Esophagus squamous epithelium (tissue), 5 donors: Measurements from ENCODE around the gene LPAR6. TPM values are rescaled to one million over a fixed set of nuclear protein-coding genes. Genes with fewer than 3 reads are reported as not detected.

ENCODE experiments used
- DNase-seq: peaks from one replicate; lab custom pipeline; 2025; lab: John Stamatoyannopoulos, UW
- H3K27ac ChIP-seq, 4 donors: fragments of 200-600 bp; sonication (generic); one replicate each; pipeline ENCODE4 v1.5.1; 2016 to 2019; ENCODE audit warnings: mild to moderate bottlenecking in 1 of 4
- H3K27me3 ChIP-seq, 4 donors: fragments of 200-600 bp; sonication (generic); 1 replicate in 3 of 4; 2 replicates in 1 of 4; pipeline versions ENCODE4 v1.5.1 to v1.6.0; 2017 to 2021; ENCODE audit warnings: antibody characterized with exemption in 1 of 4
- H3K36me3 ChIP-seq, 3 donors: fragments of 200-600 bp; sonication (generic); one replicate each; pipeline ENCODE4 v1.5.1; 2016 to 2019
- H3K4me1 ChIP-seq, 3 donors: fragments of 200-600 bp; sonication (generic); one replicate each; pipeline ENCODE4 v1.5.1; 2017 to 2019
- H3K4me3 ChIP-seq, 4 donors: fragments of 200-600 bp; sonication (generic); 1 replicate in 3 of 4; 2 replicates in 1 of 4; pipeline ENCODE4 v1.5.1; 2016 to 2019; ENCODE audit warnings: mild to moderate bottlenecking in 2 of 4, moderate library complexity in 1 of 4
- H3K9me3 ChIP-seq, 3 donors: fragments of 200-600 bp; sonication (generic); one replicate each; pipeline ENCODE4 v1.5.1; 2016 to 2019
- CTCF ChIP-seq, 6 experiments: fragments of 450-650 bp in 4 of 6; fragments of 200-600 bp in 2 of 6; sonication (generic) in 2 of 6; IDR thresholded peaks; one replicate each; pipeline ENCODE4 v1.5.1; 2016 to 2019; ENCODE audit warnings: antibody characterized with exemption in 6 of 6, mild to moderate bottlenecking in 4 of 6, moderate library complexity in 4 of 6
- POLR2A ChIP-seq, 4 donors: fragments of 450-650 bp; IDR thresholded peaks; one replicate each; pipeline ENCODE4 v1.6.1; 2017; ENCODE audit warnings: antibody characterized with exemption in 4 of 4, mild to moderate bottlenecking in 4 of 4, moderate library complexity in 3 of 4
- WGBS, 2 donors: methylation state at CpG; one replicate each; pipeline ENCODE4 v1.1.5; 2018; 5-methylcytosine and 5-hydroxymethylcytosine counted together
- intact Hi-C: fragments of 100-400 bp; cut with DNase I; formaldehyde crosslinking; loops from one replicate; pipeline ENCODE4 v1.15.0; 2022
- total RNA-seq, 4 donors: library from RNA; depleted of rRNA; stranded (reverse); fragments of >200 nt; gene quantifications; one replicate each; pipeline ENCODE4 v1.1.0, GENCODE V29; 2016
- donor health status: DM: yes; HTN: yes; CAD: no.

Gene LPAR6
- total RNA-seq, 4 donors from 2014 or later = 50.6 to 102 (median 82.2) TPM

- intact Hi-C loops = loop anchor here (10.0 kb wide), 1 partner anchor 172 kb away; no protein-coding TSS in a partner anchor
- 30 to 31% methylated on average over 2 of the region's 2 CpGs for WGBS, 2 donors
- Histone ChIP-seq H3K4me3 (no peak overlapping the region), H3K36me3 (no peaks in the 10 kb centered on the region), H3K27me3 (no peaks in the 10 kb centered on the region), H3K27ac (peak overlapping the region; percentile 11 to 95 (median 83)), H3K4me1 (peaks cover 10 to 98% (median 46%) of the 10 kb centered on the region in 3 donors), H3K9me3 (no peaks in the 10 kb centered on the region)
- TF ChIP-seq POLR2A (IDR thresholded peaks at IDR 0.05) = no peak
- no peak for TF ChIP-seq CTCF (IDR thresholded peaks at IDR 0.05)
- DNase-seq = no peak
Observed at GRCh38 chr13:48402325-48402932, 10.5 kb downstream of the LPAR6 start.

- Histone ChIP-seq H3K27ac (peak overlapping the region; percentile 75 to 95 (median 83)), H3K4me3 (no peak overlapping the region), H3K9me3 (no peaks in the 10 kb centered on the region), H3K4me1 (peaks cover 10 to 89% (median 46%) of the 10 kb centered on the region in 3 donors), H3K36me3 (no peaks in the 10 kb centered on the region), H3K27me3 (no peaks in the 10 kb centered on the region)
- TF ChIP-seq POLR2A (IDR thresholded peaks at IDR 0.05) (no peak), CTCF (IDR thresholded peaks at IDR 0.05) (no peak)
- 8 to 20% methylated on average over 2 of the region's 2 CpGs for WGBS, 2 donors
- DNase-seq = no peak
- intact Hi-C loops = loop anchor here (10.0 kb wide), 1 partner anchor 173 kb away; no protein-coding TSS in a partner anchor
Observed at GRCh38 chr13:48401480-48401879, 11.4 kb downstream of the LPAR6 start.

- Histone ChIP-seq H3K36me3 (no peaks in the 10 kb centered on the region), H3K27me3 (no peaks in the 10 kb centered on the region), H3K27ac (peak overlapping the region; percentile 75 to 95 (median 83)), H3K9me3 (no peaks in the 10 kb centered on the region), H3K4me1 (peaks cover 10 to 82% (median 46%) of the 10 kb centered on the region in 3 donors), H3K4me3 (no peak overlapping the region)
- intact Hi-C loops = loop anchor here (10.0 kb wide), 1 partner anchor 174 kb away; no protein-coding TSS in a partner anchor
- no peak for DNase-seq
- 11 to 13% methylated on average over 1 of the region's 1 CpG for WGBS, 2 donors
- TF ChIP-seq CTCF (IDR thresholded peaks at IDR 0.05) = peak in 1 of 6 experiments; percentile 4
- TF ChIP-seq POLR2A (IDR thresholded peaks at IDR 0.05) = peak in 1 of 4 donors; percentile 11
Observed at GRCh38 chr13:48400850-48401291, 12.0 kb downstream of the LPAR6 start.

- H3K27me3 ChIP-seq = no peaks in the 10 kb centered on the region
- peaks cover 10 to 76% (median 46%) of the 10 kb centered on the region in 3 donors for H3K4me1 ChIP-seq
- peaks cover 0 to 1% (median 0%) of the 10 kb centered on the region in 3 donors for H3K36me3 ChIP-seq
- WGBS, 2 donors = 31 to 46% methylated on average over 2 of the region's 2 CpGs
- no peaks in the 10 kb centered on the region for H3K9me3 ChIP-seq
- intact Hi-C loops = loop anchor here (10.0 kb wide), 1 partner anchor 175 kb away; no protein-coding TSS in a partner anchor
- TF ChIP-seq POLR2A (IDR thresholded peaks at IDR 0.05) (no peak), CTCF (IDR thresholded peaks at IDR 0.05) (no peak)
- peak overlapping the region; percentile 75 to 95 (median 83) for H3K27ac ChIP-seq
- H3K4me3 ChIP-seq = no peak overlapping the region
- DNase-seq = no peak
Observed at GRCh38 chr13:48400090-48400694, 12.7 kb downstream of the LPAR6 start.
